NCI-H526 treated with DMSO at 0.1 percent for 48 hours (cell line): ENCODE results near the gene RNF38.

Experiments used
- DNase-seq: peaks from one replicate; lab custom pipeline; 2025; lab: John Stamatoyannopoulos, UW

Gene RNF38

GRCh38 chr9:36293171-36293570 is 106.9 kb downstream of the RNF38 start:
- no peak for DNase-seq

GRCh38 chr9:36292641-36293040 is 107.4 kb downstream of the RNF38 start:
- DNase-seq, result no peak

- DNase-seq, result no peak
Measured at GRCh38 chr9:36290996-36291395, 109.1 kb downstream of the RNF38 start.

- DNase-seq, result no peak
Measured at GRCh38 chr9:36289836-36290435, 110.1 kb downstream of the RNF38 start.

GRCh38 chr9:36288070-36288469 is 112.0 kb downstream of the RNF38 start:
- no peak for DNase-seq
